Sigmoid colon (tissue), 4 donors: ENCODE measurements around the gene FCRL6.

Experiments
- EP300 ChIP-seq, 4 donors: sonication (generic); formaldehyde crosslinking; IDR thresholded peaks; one replicate each; pipeline ENCODE4 v1.6.1; 2017; ENCODE audit warnings: antibody characterized with exemption in 4 of 4
- POLR2A ChIP-seq, 2 donors: fragments of 450-650 bp; IDR thresholded peaks; one replicate each; pipeline ENCODE4 v1.6.1; 2016; ENCODE audit warnings: antibody characterized with exemption in 2 of 2, mild to moderate bottlenecking in 2 of 2, moderate library complexity in 2 of 2
- TF ChIP-seq, protein P1 (sequence below), 4 experiments: fragments of 450-650 bp in 3 of 4; fragments of 200-600 bp in 1 of 4; IDR thresholded peaks; one replicate each; pipeline ENCODE4 v1.5.1; 2016 to 2019; ENCODE audit warnings: antibody characterized with exemption in 4 of 4, mild to moderate bottlenecking in 3 of 4, moderate library complexity in 2 of 4

DNA sequence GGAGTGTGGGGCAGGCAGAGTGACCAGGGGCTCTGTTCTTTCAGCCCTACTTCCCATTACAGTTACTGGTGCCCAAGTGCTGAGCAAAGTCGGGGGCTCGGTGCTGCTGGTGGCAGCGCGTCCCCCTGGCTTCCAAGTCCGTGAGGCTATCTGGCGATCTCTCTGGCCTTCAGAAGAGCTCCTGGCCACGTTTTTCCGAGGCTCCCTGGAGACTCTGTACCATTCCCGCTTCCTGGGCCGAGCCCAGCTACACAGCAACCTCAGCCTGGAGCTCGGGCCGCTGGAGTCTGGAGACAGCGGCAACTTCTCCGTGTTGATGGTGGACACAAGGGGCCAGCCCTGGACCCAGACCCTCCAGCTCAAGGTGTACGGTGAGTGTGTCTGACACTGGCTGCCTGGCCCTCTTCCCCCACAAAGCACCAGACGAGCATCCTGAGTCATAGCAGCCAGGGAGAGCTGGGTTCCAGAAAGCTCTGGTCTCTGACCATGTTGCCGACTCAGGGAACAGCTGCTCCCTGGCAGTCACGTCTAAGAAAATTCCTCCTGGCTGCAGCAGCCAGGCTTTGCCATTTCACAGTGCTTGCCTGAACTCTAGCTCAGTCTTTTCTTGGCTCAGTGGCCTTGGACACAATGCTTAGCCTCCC is 27.8 kb downstream of the FCRL6 start:
- TF ChIP-seq, protein P1, sequence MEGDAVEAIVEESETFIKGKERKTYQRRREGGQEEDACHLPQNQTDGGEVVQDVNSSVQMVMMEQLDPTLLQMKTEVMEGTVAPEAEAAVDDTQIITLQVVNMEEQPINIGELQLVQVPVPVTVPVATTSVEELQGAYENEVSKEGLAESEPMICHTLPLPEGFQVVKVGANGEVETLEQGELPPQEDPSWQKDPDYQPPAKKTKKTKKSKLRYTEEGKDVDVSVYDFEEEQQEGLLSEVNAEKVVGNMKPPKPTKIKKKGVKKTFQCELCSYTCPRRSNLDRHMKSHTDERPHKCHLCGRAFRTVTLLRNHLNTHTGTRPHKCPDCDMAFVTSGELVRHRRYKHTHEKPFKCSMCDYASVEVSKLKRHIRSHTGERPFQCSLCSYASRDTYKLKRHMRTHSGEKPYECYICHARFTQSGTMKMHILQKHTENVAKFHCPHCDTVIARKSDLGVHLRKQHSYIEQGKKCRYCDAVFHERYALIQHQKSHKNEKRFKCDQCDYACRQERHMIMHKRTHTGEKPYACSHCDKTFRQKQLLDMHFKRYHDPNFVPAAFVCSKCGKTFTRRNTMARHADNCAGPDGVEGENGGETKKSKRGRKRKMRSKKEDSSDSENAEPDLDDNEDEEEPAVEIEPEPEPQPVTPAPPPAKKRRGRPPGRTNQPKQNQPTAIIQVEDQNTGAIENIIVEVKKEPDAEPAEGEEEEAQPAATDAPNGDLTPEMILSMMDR (IDR thresholded peaks at IDR 0.05), result no peak
- TF ChIP-seq POLR2A (IDR thresholded peaks at IDR 0.05) (no peak), EP300 (IDR thresholded peaks at IDR 0.05) (no peak)
